Measurements from ENCODE around the gene NPC1. TPM values are rescaled to one million over a fixed set of nuclear protein-coding genes. Genes with fewer than 3 reads are reported as not detected.

NPC1 gene
- total and polyA plus RNA-seq, 2 donors (not counting 3 experiments of a cell fraction or from before 2014, with no cell fraction given), result 40.6 to 45.2 TPM

DNA sequence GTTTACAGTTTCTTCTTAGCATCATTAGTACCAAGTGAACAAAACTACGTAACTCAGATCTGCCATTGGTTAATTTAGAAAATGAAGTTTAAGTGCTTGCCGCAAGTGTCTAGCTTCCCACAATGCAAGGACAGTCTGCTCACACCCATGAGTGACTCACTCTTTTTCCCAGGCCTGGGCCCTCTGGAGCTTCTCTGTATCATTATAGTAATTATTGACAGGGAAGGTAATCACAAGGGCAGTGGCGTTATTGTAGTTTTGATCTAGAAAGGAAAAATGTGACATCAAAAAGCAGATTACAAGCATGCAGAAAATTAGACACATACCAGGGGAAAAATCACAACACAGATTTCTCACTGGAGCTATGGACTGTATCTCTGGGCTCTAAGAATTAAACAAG is 38.5 kb downstream of the NPC1 start:
- no peaks in the 10 kb centered on the region for H3K9me1 ChIP-seq (replicated peaks; ENCODE audit: control insufficient read depth, extremely low read depth, insufficient read depth, low read length)
- H3K4me1 ChIP-seq (ENCODE audit: control insufficient read depth, extremely low read depth, insufficient read depth, low read length), result no peaks in the 10 kb centered on the region
- ChIA-PET POLR2A (no interaction called here), CTCF (interaction anchor here (0.8 to 1.9 kb wide), 4 partner anchors 32 to 155 kb away, joined by 3 to 9 read pairs (median 4); no protein-coding TSS in a partner anchor)
- H3K9ac ChIP-seq (replicated peaks; ENCODE audit: extremely low read depth, insufficient read depth, low read length), result no peak overlapping the region
- no peak overlapping the region for H2AFZ ChIP-seq (ENCODE audit: low read depth, low read length)
- TF ChIP-seq FOS (IDR thresholded peaks at IDR 0.05; ENCODE audit: borderline replicate concordance, insufficient read depth, low read length), result peak; percentile 24
- TF ChIP-seq JUN (IDR thresholded peaks at IDR 0.05; ENCODE audit: borderline replicate concordance, insufficient read depth, insufficient read length, low read depth), result no peak
- no peak overlapping the region for H3K4me3 ChIP-seq (replicated peaks in 1 of 3; ENCODE audit: insufficient read depth in 1 of 3, low read depth in 1 of 3, low read length in 3 of 3)
- DNase-seq (ENCODE audit: low read depth, low spot score), result no peak
- dilution Hi-C loops (cut with MboI; ENCODE audit: extremely low pct_ligation_motif_present, low sequenced_read_pairs), result no loop called here
- intact Hi-C loops (cut with micrococcal nuclease), result no loop called here
- H3K27me3 ChIP-seq (ENCODE audit: control insufficient read depth in 2 of 2, insufficient read depth in 2 of 2, low read length in 2 of 2), result no peaks in the 10 kb centered on the region
- no peaks in the 10 kb centered on the region for H4K20me1 ChIP-seq (replicated peaks; ENCODE audit: control insufficient read depth, extremely low read depth, insufficient read depth, low read length)
- no peaks in the 10 kb centered on the region for H3K79me2 ChIP-seq (ENCODE audit: control insufficient read depth, insufficient read depth, low read length)
- H3K4me2 ChIP-seq (ENCODE audit: insufficient read depth, low read length), result no peak overlapping the region
- H3K36me3 ChIP-seq (ENCODE audit: control insufficient read depth in 2 of 2, extremely low read depth in 1 of 2, insufficient read depth in 2 of 2, low read length in 2 of 2), result peaks cover 10 to 13% of the 10 kb centered on the region in 2 experiments
- BruUV-seq (replicated peaks), result no TSS peak
- no peak overlapping the region for H3K27ac ChIP-seq (ENCODE audit: insufficient read depth, low read depth, low read length)
- no peak for FAIRE-seq
- no peaks in the 10 kb centered on the region for H3K9me3 ChIP-seq (replicated peaks; ENCODE audit: control insufficient read depth, insufficient read depth, low read length)

DNA sequence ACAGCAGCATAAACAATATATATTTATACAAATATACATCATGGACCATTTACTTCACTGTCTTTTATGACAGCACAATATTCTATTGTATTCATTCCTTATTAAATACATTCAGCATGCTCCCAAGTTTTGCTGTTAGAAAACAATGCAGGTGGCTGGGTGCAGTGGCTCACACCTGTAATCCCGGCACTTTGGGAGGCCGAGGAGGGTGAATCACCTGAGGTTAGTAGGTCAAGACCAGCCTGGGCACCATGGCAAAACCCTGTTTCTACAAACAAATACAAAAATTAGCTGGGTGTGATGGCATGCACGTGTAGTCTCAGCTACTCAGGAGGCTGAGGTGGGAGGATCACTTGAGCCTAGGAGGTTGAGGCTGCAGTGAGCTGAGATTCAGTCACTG is 39.0 kb downstream of the NPC1 start:
- Histone ChIP-seq H3K9ac (replicated peaks; ENCODE audit: extremely low read depth, insufficient read depth, low read length) (no peak overlapping the region), H3K36me3 (ENCODE audit: control insufficient read depth in 2 of 2, extremely low read depth in 1 of 2, insufficient read depth in 2 of 2, low read length in 2 of 2) (peaks cover 11 to 15% of the 10 kb centered on the region in 2 experiments), H4K20me1 (replicated peaks; ENCODE audit: control insufficient read depth, extremely low read depth, insufficient read depth, low read length) (no peaks in the 10 kb centered on the region), H3K4me1 (ENCODE audit: control insufficient read depth, extremely low read depth, insufficient read depth, low read length) (no peaks in the 10 kb centered on the region), H3K4me2 (ENCODE audit: insufficient read depth, low read length) (no peak overlapping the region), H3K27me3 (ENCODE audit: control insufficient read depth in 2 of 2, insufficient read depth in 2 of 2, low read length in 2 of 2) (no peaks in the 10 kb centered on the region), H3K27ac (ENCODE audit: insufficient read depth, low read depth, low read length) (no peak overlapping the region), H3K4me3 (replicated peaks in 1 of 3; ENCODE audit: insufficient read depth in 1 of 3, low read depth in 1 of 3, low read length in 3 of 3) (no peak overlapping the region), H3K79me2 (ENCODE audit: control insufficient read depth, insufficient read depth, low read length) (no peaks in the 10 kb centered on the region), H3K9me1 (replicated peaks; ENCODE audit: control insufficient read depth, extremely low read depth, insufficient read depth, low read length) (no peaks in the 10 kb centered on the region), H2AFZ (ENCODE audit: low read depth, low read length) (no peak overlapping the region), H3K9me3 (replicated peaks; ENCODE audit: control insufficient read depth, insufficient read depth, low read length) (no peaks in the 10 kb centered on the region)
- DNase-seq (ENCODE audit: low read depth, low spot score) (no peak), FAIRE-seq (no peak)
- TF ChIP-seq FOS (IDR thresholded peaks at IDR 0.05; ENCODE audit: borderline replicate concordance, insufficient read depth, low read length) (no peak), EZH2 (IDR thresholded peaks at IDR 0.05; ENCODE audit: borderline replicate concordance, low read depth, low read length, severe bottlenecking) (no peak), POLR2AphosphoS5 (IDR thresholded peaks at IDR 0.05; ENCODE audit: insufficient read depth, low read depth, low read length) (no peak), GATA2 (IDR thresholded peaks at IDR 0.05; ENCODE audit: insufficient read depth, insufficient read length, low read depth, low read length) (no peak), POLR2A (IDR thresholded peaks at IDR 0.05; ENCODE audit: low read depth, low read length) (no peak), MYC (IDR thresholded peaks at IDR 0.05; ENCODE audit: low read depth, low read length) (no peak)
- TF ChIP-seq, protein P1, sequence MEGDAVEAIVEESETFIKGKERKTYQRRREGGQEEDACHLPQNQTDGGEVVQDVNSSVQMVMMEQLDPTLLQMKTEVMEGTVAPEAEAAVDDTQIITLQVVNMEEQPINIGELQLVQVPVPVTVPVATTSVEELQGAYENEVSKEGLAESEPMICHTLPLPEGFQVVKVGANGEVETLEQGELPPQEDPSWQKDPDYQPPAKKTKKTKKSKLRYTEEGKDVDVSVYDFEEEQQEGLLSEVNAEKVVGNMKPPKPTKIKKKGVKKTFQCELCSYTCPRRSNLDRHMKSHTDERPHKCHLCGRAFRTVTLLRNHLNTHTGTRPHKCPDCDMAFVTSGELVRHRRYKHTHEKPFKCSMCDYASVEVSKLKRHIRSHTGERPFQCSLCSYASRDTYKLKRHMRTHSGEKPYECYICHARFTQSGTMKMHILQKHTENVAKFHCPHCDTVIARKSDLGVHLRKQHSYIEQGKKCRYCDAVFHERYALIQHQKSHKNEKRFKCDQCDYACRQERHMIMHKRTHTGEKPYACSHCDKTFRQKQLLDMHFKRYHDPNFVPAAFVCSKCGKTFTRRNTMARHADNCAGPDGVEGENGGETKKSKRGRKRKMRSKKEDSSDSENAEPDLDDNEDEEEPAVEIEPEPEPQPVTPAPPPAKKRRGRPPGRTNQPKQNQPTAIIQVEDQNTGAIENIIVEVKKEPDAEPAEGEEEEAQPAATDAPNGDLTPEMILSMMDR (IDR thresholded peaks at IDR 0.05; ENCODE audit: extremely low read depth in 1 of 2, insufficient read depth in 1 of 2, low read depth in 1 of 2, low read length in 2 of 2), result no peak
- intact Hi-C loops (cut with micrococcal nuclease) (no loop called here), dilution Hi-C loops (cut with MboI; ENCODE audit: extremely low pct_ligation_motif_present, low sequenced_read_pairs) (no loop called here)
- no TSS peak for BruUV-seq (replicated peaks)
- POLR2A ChIA-PET, result no interaction called here
- CTCF ChIA-PET, result interaction anchor here (0.8 to 1.8 kb wide), 3 partner anchors 49 to 156 kb away, joined by 3 to 9 read pairs (median 3); no protein-coding TSS in a partner anchor

Data from endothelial cell of umbilical vein (primary cell).